Testis (tissue), 3 donors: Measurements from ENCODE around the gene HCRT. TPM values are rescaled to one million over a fixed set of nuclear protein-coding genes. Genes with fewer than 3 reads are reported as not detected.

Source experiments
- DNase-seq: peaks from one replicate; pipeline ENCODE4 v3.0.0-alpha.2; 2019
- H3K27ac ChIP-seq, 2 donors: fragments of 200-600 bp; sonication (generic); one replicate each; pipeline ENCODE4 v1.5.1; 2019
- H3K27me3 ChIP-seq: fragments of 200-600 bp; sonication (generic); one replicate; pipeline ENCODE4 v1.5.1; 2019
- H3K36me3 ChIP-seq: fragments of 200-600 bp; sonication (generic); one replicate; pipeline ENCODE4 v1.5.1; 2017; ENCODE audit warnings: low read depth; ENCODE audit errors: missing control alignments
- H3K4me1 ChIP-seq: fragments of 200-600 bp; sonication (generic); one replicate; pipeline ENCODE4 v1.5.1; 2019
- H3K4me3 ChIP-seq, 2 donors: fragments of 200-600 bp; sonication (generic); one replicate each; pipeline ENCODE4 v1.5.1; 2017 to 2019
- H3K9me3 ChIP-seq: fragments of 200-600 bp; sonication (generic); one replicate; pipeline ENCODE4 v1.5.1; 2017
- CTCF ChIP-seq, 3 experiments: fragments of 450-650 bp in 2 of 3; fragments of 200-600 bp in 1 of 3; sonication (generic) in 1 of 3; IDR thresholded peaks; one replicate each; pipeline ENCODE4 v1.5.1; 2016 to 2019; ENCODE audit warnings: antibody characterized with exemption in 3 of 3, mild to moderate bottlenecking in 2 of 3, moderate library complexity in 1 of 3
- POLR2A ChIP-seq: fragments of 450-650 bp; IDR thresholded peaks from one replicate; pipeline ENCODE4 v1.6.1; 2017; ENCODE audit warnings: antibody characterized with exemption, mild to moderate bottlenecking, moderate library complexity
- WGBS, 2 donors: methylation state at CpG; one replicate each; pipeline ENCODE4 v1.1.5; 2018; 5-methylcytosine and 5-hydroxymethylcytosine counted together
- intact Hi-C: fragments of 100-400 bp; cut with DNase I; formaldehyde crosslinking; loops from one replicate; pipeline ENCODE4 v1.15.1; 2023; ENCODE audit warnings: low total_unique reads
- polyA plus RNA-seq: library from polyadenylated mRNA; stranded (reverse); fragments of 350-450 nt; fragmentation: Illumina TruSeq; extraction: RNeasy Lipid Tissue Mini Kit (QIAGEN cat#74804); gene quantifications from one replicate; pipeline ENCODE4 v1.2.3, GENCODE V29; 2014; ENCODE audit warnings: low read depth, low replicate concordance; ENCODE audit not compliant: insufficient read depth
- total RNA-seq, 2 donors: library from RNA; depleted of rRNA; stranded (reverse); fragments of >200 nt; gene quantifications; one replicate each; pipeline ENCODE4 v1.2.3, GENCODE V29; 2016

The HCRT gene
- total and polyA plus RNA-seq, 3 donors from 2014 or later = not detected

GRCh38 chr17:42193216-42193968, 8.1 kb upstream of the HCRT start:
- Histone ChIP-seq H3K27me3 (no peaks in the 10 kb centered on the region), H3K9me3 (no peaks in the 10 kb centered on the region), H3K36me3 (no peaks in the 10 kb centered on the region), H3K4me3 (peak overlapping the region; percentile 52 to 67), H3K4me1 (peaks cover 8% of the 10 kb centered on the region), H3K27ac (no peak overlapping the region)
- intact Hi-C loops = no loop called here
- WGBS, 2 donors = 68 to 75% methylated on average over 6 to 12 of the region's 12 CpGs
- no peak for DNase-seq
- TF ChIP-seq CTCF (IDR thresholded peaks at IDR 0.05) (no peak), POLR2A (no peak)

- intact Hi-C loops = no loop called here
These were observed 7.2 kb upstream of the HCRT start for GRCh38 chr17:42192189-42193126.

GRCh38 chr17:42191275-42191608, 6.0 kb upstream of the HCRT start:
- DNase-seq = no peak
- Histone ChIP-seq H3K36me3 (no peaks in the 10 kb centered on the region), H3K27me3 (no peaks in the 10 kb centered on the region), H3K27ac (no peak overlapping the region), H3K4me3 (no peak overlapping the region), H3K4me1 (peaks cover 8% of the 10 kb centered on the region), H3K9me3 (no peaks in the 10 kb centered on the region)
- TF ChIP-seq CTCF (IDR thresholded peaks at IDR 0.05) (no peak), POLR2A (no peak)
- intact Hi-C loops = no loop called here
- 95 to 98% methylated on average over 5 of the region's 5 CpGs for WGBS, 2 donors

More at GRCh38 chr17:42192189-42193126, 7.2 kb upstream of the HCRT start:
- Histone ChIP-seq H3K4me3 (no peak overlapping the region), H3K9me3 (no peaks in the 10 kb centered on the region), H3K36me3 (no peaks in the 10 kb centered on the region), H3K4me1 (peaks cover 8% of the 10 kb centered on the region), H3K27ac (no peak overlapping the region), H3K27me3 (no peaks in the 10 kb centered on the region)
- WGBS, 2 donors = 89% methylated on average over 18 to 19 of the region's 23 CpGs
- TF ChIP-seq CTCF (IDR thresholded peaks at IDR 0.05) (no peak), POLR2A (no peak)
- no peak for DNase-seq

- Histone ChIP-seq H3K4me3 (no peak overlapping the region), H3K9me3 (no peaks in the 10 kb centered on the region), H3K36me3 (no peaks in the 10 kb centered on the region), H3K27me3 (no peaks in the 10 kb centered on the region), H3K27ac (no peak overlapping the region), H3K4me1 (peaks cover 8% of the 10 kb centered on the region)
- no peak for DNase-seq
- WGBS, 2 donors = 88 to 91% methylated on average over 17 of the region's 17 CpGs
- no peak for TF ChIP-seq POLR2A
- TF ChIP-seq CTCF (IDR thresholded peaks at IDR 0.05) = no peak
- intact Hi-C loops = no loop called here
These were observed 5.4 kb upstream of the HCRT start for GRCh38 chr17:42190491-42191274.
